ENCODE results near the gene SLAIN2.
"Not testable (repeated sequence)": the region's sequence is repeated elsewhere in the genome, so short reads cannot be mapped to it uniquely, and the experiment has no call there.

The SLAIN2 gene

DNA sequence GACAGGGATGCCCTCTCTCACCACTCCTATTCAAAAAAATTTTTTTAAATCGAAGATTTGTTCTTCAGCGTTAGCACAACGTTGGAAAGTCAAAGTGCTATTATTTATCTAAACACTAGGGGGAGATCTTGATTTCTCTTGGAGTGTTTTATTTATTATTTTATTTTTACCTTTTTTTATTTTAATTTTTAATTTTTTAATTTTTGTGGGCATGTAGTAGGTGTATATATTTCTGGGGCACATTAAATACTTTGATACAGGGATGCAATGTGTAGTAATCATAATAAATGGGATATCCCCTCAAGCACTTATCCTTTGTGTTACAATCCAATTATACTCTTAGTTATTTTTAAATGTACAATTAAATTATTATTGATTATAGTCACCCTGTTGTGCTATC, 104.4 kb downstream of the SLAIN2 start:
- peak; percentile 42 for DNase-seq

DNA sequence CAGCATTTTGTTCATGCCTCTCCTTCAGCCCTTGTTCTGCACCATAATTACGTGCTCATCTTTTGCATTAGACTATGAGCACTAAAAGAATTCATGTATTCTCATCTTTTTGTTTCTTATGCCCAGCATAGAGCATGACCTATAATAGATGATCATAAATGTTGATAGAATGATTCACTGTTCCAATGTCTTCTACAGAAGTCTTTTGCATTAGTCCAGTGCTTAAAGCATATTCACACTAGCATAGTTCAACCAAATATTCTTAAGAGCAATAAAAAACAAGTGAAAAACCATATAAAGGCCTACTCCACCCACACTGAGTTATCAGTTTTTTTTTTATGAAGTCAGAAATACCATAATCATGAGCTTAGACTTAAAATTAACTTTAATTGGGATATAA, 105.3 kb downstream of the SLAIN2 start:
- DNase-seq = no peak

DNA sequence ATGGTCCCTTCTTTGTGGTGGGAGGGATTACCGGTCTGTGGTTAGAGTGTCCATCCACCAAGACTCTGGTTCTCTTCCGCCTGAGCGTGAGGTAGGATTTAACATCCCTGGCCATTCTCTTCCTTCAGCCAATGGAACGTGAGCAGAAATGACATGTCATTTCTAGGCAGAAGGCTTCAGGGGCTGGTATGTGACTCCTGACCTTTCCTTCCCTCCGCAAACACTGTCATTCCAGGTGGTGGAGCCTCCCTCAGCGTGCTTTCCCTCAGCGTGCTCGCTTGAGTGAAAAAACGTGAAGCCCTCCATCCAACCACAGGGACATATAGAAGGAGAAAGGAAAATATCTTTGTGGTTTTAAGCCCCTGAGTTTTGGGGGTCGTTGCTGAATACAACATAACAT, 107.8 kb downstream of the SLAIN2 start:
- DNase-seq = no peak

DNA sequence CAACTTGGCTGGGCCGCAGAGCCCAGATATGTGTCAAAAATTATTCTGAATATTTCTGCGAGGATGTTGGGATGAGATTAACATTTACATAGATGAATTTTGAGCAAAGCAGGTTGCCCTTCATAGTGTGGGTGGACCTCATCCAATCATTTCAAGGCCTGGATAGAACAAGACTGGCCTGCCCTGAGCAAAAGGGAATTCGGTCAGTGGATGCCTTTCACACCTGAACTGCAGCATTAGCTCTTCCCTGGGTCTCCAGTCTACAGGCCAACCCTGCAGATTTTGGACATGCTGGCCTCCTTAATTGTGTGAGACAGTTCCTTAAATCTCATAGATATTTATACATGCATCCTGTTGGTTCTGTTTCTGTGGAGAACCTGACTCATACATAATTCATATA, 109.4 kb downstream of the SLAIN2 start:
- no peak for DNase-seq

DNA sequence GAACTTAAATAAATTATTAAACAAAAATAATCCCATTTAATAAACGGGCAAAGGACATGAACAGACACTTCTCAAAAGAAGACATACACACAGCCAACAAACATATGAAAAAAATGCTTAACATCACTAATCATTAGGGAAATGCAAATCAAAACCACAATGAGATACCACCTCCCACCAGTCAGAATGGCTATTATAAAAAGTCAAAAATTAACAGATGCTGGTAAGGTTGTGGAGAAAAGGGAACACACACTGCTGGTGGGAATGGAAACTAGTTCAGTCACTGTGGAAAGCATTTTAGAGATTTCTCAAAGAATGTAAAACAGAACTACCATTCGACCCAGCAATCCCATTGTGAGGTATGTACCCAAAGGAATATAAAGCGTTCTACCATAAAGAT, 110.3 kb downstream of the SLAIN2 start:
- not testable (repeated sequence) for DNase-seq

DNA sequence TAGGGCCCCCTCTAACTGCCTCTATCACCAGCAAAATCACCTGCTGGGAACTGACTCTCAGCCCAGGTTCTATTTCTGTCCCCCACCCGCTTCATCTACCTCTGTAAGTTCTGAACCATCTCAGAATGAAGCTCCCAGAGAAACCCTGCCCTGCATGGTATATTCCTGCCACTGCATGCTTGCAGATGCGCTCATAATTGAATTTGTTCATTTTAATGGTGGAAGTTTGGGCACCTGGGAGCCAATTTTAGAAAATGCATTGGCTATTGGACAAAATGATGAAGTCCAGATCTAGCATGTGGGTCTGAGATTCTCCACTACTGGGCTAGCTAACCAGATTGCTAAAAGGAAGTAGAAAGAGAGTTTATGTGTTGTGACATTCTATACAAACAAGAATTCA, 113.3 kb downstream of the SLAIN2 start:
- no peak for DNase-seq

DNA sequence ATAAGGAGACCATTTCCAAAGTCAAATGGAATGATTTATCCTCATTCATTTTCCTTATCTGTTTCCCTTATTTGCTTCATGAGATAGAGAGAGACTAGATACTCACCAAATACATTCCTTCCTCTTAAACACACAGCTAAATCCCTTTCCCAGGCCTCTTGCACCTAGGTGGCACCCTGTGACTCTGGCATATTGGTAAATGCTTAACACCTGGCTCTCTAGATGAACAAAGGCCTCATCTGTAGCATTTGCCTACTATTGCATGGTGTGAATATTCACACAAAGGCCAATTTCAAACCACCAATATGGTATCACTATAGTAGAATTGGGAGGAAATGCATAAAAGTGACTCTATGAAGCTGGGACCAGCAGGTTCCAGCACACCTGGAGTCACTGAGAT, 119.7 kb downstream of the SLAIN2 start:
- no peak for DNase-seq

DNA sequence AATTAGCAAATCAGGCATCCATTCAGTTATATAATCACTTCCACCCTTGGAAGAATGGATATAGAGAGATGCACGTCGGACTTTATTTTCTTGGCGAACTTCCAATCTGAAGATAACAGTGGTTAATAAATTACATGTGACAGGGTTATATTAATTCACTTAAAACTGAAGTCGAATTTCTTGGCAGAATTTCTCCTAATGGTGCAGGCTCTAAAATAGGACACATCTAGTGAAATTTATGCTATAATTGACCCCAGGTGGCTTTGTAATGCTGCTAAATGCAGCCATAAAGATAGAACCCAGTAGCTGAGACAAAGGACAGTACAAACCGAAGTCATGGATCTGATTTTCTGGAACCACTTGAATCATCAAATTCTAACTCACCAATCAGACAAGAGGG, 121.0 kb downstream of the SLAIN2 start:
- no peak for DNase-seq

DNA sequence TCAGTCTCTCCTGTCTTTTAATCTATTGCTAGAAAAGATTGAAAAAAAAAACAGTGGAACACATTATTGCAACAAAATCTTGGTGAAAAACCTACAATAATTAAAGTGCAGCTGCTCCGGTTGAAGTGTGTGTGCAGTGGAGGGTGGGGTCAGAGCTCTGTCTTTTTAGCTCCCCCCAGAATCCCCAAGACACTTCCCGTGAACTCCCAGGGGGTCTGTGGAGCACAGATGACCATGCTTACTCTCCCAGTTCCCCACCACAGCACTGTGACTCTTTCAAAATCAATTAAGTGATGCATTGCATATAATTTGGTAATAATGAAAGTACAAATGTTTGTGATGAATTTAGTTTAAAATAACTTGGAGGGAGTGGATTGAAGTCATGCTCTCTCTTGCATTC, 126.1 kb downstream of the SLAIN2 start:
- DNase-seq = no peak

DNA sequence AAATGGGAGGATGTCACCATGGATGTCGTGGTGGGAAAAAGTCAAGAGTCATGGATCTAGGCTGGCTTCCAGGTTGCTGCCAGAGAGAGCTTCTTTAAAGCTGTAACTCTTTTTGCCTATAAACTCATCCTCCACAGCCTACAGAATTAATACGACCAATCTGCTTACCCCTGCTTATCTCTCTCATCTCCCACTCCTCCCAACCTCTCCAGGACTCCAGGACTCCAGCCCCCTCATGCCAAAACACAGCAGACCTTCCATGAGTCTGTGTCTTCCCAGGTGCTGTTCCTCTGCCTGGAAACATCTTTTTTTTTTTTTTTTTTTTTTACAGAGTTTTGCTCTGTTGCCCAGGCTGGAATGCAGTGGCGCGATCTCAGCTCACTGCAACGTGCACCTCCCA, 126.6 kb downstream of the SLAIN2 start:
- DNase-seq = no peak

DNA sequence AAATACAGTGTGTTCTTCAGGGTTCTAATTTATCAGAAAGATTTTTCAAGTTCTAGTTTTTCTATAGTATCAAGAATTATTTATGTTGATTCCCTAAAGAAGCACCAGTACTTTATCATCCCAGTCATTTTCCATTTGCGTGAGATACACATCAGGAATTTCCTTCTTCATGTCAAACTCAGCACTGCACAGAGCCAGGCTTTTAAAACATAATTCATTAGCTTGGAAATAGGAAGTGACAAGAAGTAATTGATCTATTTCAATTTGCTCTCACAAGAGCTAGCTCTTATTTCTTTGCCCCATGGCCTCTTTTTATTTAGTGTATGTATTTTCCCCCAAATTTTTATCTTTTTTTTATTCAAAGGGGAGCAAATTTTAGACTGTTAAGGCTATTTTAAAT, 128.8 kb downstream of the SLAIN2 start:
- no peak for DNase-seq

DNA sequence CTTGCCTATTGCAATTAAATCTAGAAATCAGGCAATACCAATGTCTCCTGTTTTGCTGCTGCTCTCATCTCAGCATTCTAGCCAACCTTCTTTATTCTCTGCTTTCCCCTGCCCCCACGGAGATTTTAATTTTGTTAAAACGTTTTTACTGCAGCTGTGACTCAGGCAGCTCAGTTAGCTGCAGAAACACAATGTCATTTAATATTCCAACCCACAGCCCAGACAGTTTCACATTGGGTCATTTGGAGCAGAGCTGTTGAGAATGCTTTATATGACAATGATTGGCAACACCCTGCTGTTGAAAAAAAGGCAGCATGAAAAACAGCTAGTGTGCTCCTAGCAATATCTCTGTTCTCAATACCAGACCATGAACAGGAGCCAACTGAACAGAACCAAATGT, 129.2 kb downstream of the SLAIN2 start:
- no peak for DNase-seq

DNA sequence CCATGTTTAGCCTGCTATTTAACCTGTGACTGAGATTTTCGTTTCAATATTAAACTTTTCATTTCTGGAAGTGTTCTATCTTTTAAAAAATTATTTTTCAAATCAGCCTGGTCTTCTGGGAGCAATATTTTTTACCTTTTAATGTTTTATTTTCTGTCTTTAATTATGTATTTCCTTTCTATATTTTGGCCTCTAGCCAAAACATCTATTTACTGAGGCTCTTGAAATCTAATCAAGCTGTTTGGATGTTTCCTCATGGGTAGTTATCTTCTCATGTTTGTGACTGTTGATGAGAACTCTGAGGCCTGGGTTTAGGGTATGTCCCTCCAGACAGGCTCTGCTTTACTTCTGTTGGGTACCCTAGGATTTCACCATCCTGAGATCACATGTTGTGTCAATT, 131.5 kb downstream of the SLAIN2 start:
- no peak for DNase-seq

DNA sequence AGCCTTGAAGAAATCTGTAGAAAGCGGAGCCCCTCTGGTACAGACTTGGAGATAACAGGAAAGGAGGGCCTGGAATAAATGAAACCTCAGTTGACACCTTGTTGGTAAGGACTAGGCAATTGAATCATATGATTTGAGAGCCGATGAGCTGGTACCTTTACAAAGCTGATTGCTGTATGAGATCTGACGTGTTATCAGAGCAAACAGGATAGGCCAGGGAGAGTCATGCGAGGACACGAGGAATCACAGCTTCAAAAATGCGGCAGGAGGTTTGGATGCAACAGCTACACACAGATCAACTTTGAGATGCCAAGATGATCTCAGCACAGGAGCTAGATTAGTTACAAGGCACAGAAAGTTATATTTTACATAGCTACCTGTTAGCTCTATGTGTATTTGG, 134.4 kb downstream of the SLAIN2 start:
- DNase-seq = no peak
